ENCODE data around the gene XRRA1. TPM values are rescaled to one million over a fixed set of nuclear protein-coding genes. Genes with fewer than 3 reads are reported as not detected.

XRRA1 gene
- total and polyA plus RNA-seq, 8 donors, result 2.1 to 57.7 (median 6.5) TPM

GRCh38 chr11:74936976-74937375 lies 11.9 kb downstream of the XRRA1 start:
- intact Hi-C loops (cut with DNase I; ENCODE audit: low total_unique reads), result loop anchor here (5.0 kb wide), 1 partner anchor 95 kb away; no protein-coding TSS in a partner anchor

GRCh38 chr11:74936087-74936486 lies 12.8 kb downstream of the XRRA1 start:
- Histone ChIP-seq H3K27me3 (no peaks in the 10 kb centered on the region), H3K9me3 (no peaks in the 10 kb centered on the region), H3K27ac (no peak overlapping the region), H3K36me3 (peaks cover 4 to 90% (median 69%) of the 10 kb centered on the region in 4 donors), H3K4me1 (peaks cover 0 to 12% (median 2%) of the 10 kb centered on the region in 4 donors), H3K4me3 (no peak overlapping the region)
- no peak for TF ChIP-seq CTCF (IDR thresholded peaks at IDR 0.05)
- TF ChIP-seq EP300 (IDR thresholded peaks at IDR 0.05), result no peak
- no peak for TF ChIP-seq POLR2A (IDR thresholded peaks at IDR 0.05)
- no peak for TF ChIP-seq POLR2AphosphoS5 (IDR thresholded peaks at IDR 0.05)
- WGBS, 5 donors, result 57 to 76% (median 62%) methylated on average over 2 of the region's 2 CpGs
- intact Hi-C loops (cut with DNase I; ENCODE audit: low total_unique reads), result loop anchor here (5.0 kb wide), 1 partner anchor 96 kb away; no protein-coding TSS in a partner anchor
- DNase-seq, result peak in 1 of 2 donors; percentile 9

More at GRCh38 chr11:74936976-74937375, 11.9 kb downstream of the XRRA1 start:
- TF ChIP-seq CTCF (IDR thresholded peaks at IDR 0.05) (no peak), EP300 (IDR thresholded peaks at IDR 0.05) (no peak), POLR2A (IDR thresholded peaks at IDR 0.05) (no peak), POLR2AphosphoS5 (IDR thresholded peaks at IDR 0.05) (no peak)
- WGBS, 5 donors, result 82 to 91% (median 89%) methylated on average over 5 of the region's 5 CpGs
- Histone ChIP-seq H3K36me3 (peaks cover 4 to 92% (median 69%) of the 10 kb centered on the region in 4 donors), H3K27ac (no peak overlapping the region), H3K4me1 (peaks cover 0 to 12% (median 6%) of the 10 kb centered on the region in 4 donors), H3K9me3 (no peaks in the 10 kb centered on the region), H3K27me3 (no peaks in the 10 kb centered on the region), H3K4me3 (no peak overlapping the region)
- DNase-seq, result no peak

- 70 to 82% (median 75%) methylated on average over 2 of the region's 2 CpGs for WGBS, 5 donors
- DNase-seq, result no peak
- TF ChIP-seq EP300 (IDR thresholded peaks at IDR 0.05) (no peak), POLR2AphosphoS5 (IDR thresholded peaks at IDR 0.05) (no peak), CTCF (IDR thresholded peaks at IDR 0.05) (no peak), POLR2A (IDR thresholded peaks at IDR 0.05) (no peak)
These were observed 13.6 kb downstream of the XRRA1 start for GRCh38 chr11:74935285-74935684.

GRCh38 chr11:74933765-74934164 lies 15.1 kb downstream of the XRRA1 start:
- H3K4me3 ChIP-seq, result no peak overlapping the region
- H3K27ac ChIP-seq, result no peak overlapping the region
- no peaks in the 10 kb centered on the region for H3K9me3 ChIP-seq
- H3K4me1 ChIP-seq, result no peaks in the 10 kb centered on the region
- intact Hi-C loops (cut with DNase I; ENCODE audit: low total_unique reads), result no loop called here
- no peak for DNase-seq
- no peaks in the 10 kb centered on the region for H3K27me3 ChIP-seq
- H3K36me3 ChIP-seq, result peaks cover 4 to 88% (median 56%) of the 10 kb centered on the region in 4 donors
- no peak for TF ChIP-seq CTCF (IDR thresholded peaks at IDR 0.05)
- no peak for TF ChIP-seq POLR2AphosphoS5 (IDR thresholded peaks at IDR 0.05)
- WGBS, 5 donors, result 94 to 95% (median 95%) methylated on average over 2 of the region's 2 CpGs

More at GRCh38 chr11:74935285-74935684, 13.6 kb downstream of the XRRA1 start:
- H3K27ac ChIP-seq, result no peak overlapping the region
- H3K27me3 ChIP-seq, result no peaks in the 10 kb centered on the region
- intact Hi-C loops (cut with DNase I; ENCODE audit: low total_unique reads), result loop anchor here (5.0 kb wide), 1 partner anchor 97 kb away; no protein-coding TSS in a partner anchor
- H3K4me3 ChIP-seq, result no peak overlapping the region
- peaks cover 4 to 88% (median 61%) of the 10 kb centered on the region in 4 donors for H3K36me3 ChIP-seq
- peaks cover 0 to 4% (median 0%) of the 10 kb centered on the region in 4 donors for H3K4me1 ChIP-seq
- H3K9me3 ChIP-seq, result no peaks in the 10 kb centered on the region
